Right lobe of liver (tissue), 4 donors: ENCODE measurements around the gene TXLNB.

Experiments
- POLR2A ChIP-seq: fragments of 450-650 bp; IDR thresholded peaks from one replicate; pipeline ENCODE4 v1.6.1; 2017; ENCODE audit warnings: antibody characterized with exemption, mild to moderate bottlenecking
- TF ChIP-seq, protein P1 (sequence below), 4 donors: fragments of 200-600 bp in 3 of 4; fragments of 450-650 bp in 1 of 4; IDR thresholded peaks; one replicate each; pipeline versions ENCODE4 v1.5.1 to v1.8.0; 2016 to 2022; ENCODE audit warnings: antibody characterized with exemption in 4 of 4, mild to moderate bottlenecking in 2 of 4
- donor health status: DM: no; HTN: no; CAD: no.
- donor health status: DM: no; HTN: no; CAD: no.
- donor health status: DM: no; HTN: yes; CAD: no.

GRCh38 chr6:139262519-139263300, 29.1 kb downstream of the TXLNB start:
- TF ChIP-seq POLR2A: no peak
- TF ChIP-seq, protein P1, sequence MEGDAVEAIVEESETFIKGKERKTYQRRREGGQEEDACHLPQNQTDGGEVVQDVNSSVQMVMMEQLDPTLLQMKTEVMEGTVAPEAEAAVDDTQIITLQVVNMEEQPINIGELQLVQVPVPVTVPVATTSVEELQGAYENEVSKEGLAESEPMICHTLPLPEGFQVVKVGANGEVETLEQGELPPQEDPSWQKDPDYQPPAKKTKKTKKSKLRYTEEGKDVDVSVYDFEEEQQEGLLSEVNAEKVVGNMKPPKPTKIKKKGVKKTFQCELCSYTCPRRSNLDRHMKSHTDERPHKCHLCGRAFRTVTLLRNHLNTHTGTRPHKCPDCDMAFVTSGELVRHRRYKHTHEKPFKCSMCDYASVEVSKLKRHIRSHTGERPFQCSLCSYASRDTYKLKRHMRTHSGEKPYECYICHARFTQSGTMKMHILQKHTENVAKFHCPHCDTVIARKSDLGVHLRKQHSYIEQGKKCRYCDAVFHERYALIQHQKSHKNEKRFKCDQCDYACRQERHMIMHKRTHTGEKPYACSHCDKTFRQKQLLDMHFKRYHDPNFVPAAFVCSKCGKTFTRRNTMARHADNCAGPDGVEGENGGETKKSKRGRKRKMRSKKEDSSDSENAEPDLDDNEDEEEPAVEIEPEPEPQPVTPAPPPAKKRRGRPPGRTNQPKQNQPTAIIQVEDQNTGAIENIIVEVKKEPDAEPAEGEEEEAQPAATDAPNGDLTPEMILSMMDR (IDR thresholded peaks at IDR 0.05): no peak
